ENCODE measurements around the gene ZNF24.

DNA sequence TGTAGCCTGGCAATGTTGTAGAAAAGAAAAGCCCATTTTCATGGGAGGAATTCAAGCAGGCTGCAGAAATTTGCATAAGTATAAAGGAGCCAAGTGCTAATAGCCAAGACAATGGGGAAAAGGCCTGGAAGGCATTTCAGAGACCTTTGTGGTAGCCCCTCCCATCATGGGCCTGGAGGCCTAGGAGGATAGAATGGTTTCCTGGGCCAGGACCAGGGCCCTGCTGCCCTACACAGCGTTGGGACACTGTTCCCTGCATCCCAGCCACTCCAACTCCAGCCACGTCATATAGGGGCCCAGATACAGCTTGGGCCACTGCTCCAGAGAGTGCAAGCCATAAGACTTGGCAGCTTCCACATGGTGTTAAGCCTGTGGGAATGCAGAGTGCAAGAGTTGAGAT is 8.1 kb upstream of the ZNF24 start:
- TF ChIP-seq CTCF (IDR thresholded peaks at IDR 0.05): no peak
- TF ChIP-seq POLR2A (IDR thresholded peaks at IDR 0.05): no peak
